GM21529 (cell line): ENCODE results near the gene TBX10.
"Not testable (repeated sequence)": the region's sequence is repeated elsewhere in the genome, so short reads cannot be mapped to it uniquely, and the experiment has no call there.

ENCODE experiments used
- ATAC-seq: cut with Tn5 transposase; IDR thresholded peaks from one replicate; pipeline ENCODE4 v1.9.1; 2021; ENCODE audit not compliant: unreplicated experiment

Gene TBX10

GRCh38 chr11:67604815-67605214, 34.7 kb downstream of the TBX10 start:
- ATAC-seq, result no peak

- ATAC-seq, result not testable (repeated sequence)
These were observed 35.4 kb downstream of the TBX10 start for GRCh38 chr11:67604119-67604518.

GRCh38 chr11:67601098-67601497, 38.5 kb downstream of the TBX10 start:
- no peak for ATAC-seq

GRCh38 chr11:67600324-67601029, 39.1 kb downstream of the TBX10 start:
- ATAC-seq, result no peak

GRCh38 chr11:67599149-67599548, 40.4 kb downstream of the TBX10 start:
- ATAC-seq, result no peak

GRCh38 chr11:67597963-67598362, 41.6 kb downstream of the TBX10 start:
- not testable (repeated sequence) for ATAC-seq

- ATAC-seq, result not testable (repeated sequence)
These were observed 42.1 kb downstream of the TBX10 start for GRCh38 chr11:67597458-67597857.

GRCh38 chr11:67596753-67597300, 42.7 kb downstream of the TBX10 start:
- ATAC-seq, result no peak

- no peak for ATAC-seq
These were observed 45.1 kb downstream of the TBX10 start for GRCh38 chr11:67594480-67594879.

- no peak for ATAC-seq
These were observed 46.0 kb downstream of the TBX10 start for GRCh38 chr11:67593565-67593905.

- no peak for ATAC-seq
These were observed 46.5 kb downstream of the TBX10 start for GRCh38 chr11:67592880-67593564.

- not testable (repeated sequence) for ATAC-seq
These were observed 50.6 kb downstream of the TBX10 start for GRCh38 chr11:67588899-67589415.

GRCh38 chr11:67588136-67588503, 51.4 kb downstream of the TBX10 start:
- ATAC-seq, result peak; percentile 32

- ATAC-seq, result no peak
These were observed 52.9 kb downstream of the TBX10 start for GRCh38 chr11:67586568-67587250.

- no peak for ATAC-seq
These were observed 53.7 kb downstream of the TBX10 start for GRCh38 chr11:67585911-67586310.

GRCh38 chr11:67584881-67585873, 54.4 kb downstream of the TBX10 start:
- ATAC-seq, result no peak

GRCh38 chr11:67584205-67584880, 55.2 kb downstream of the TBX10 start:
- ATAC-seq, result no peak

GRCh38 chr11:67583247-67584204, 56.0 kb downstream of the TBX10 start, which contains the start of gene GSTP1:
Gene GSTP1, plus strand, starts transcription at chr11:67583812. Its CDS starts 32 bp downstream, at chr11:67583844.
- ATAC-seq, result peak; percentile 53

- no peak for ATAC-seq
These were observed 57.6 kb downstream of the TBX10 start for GRCh38 chr11:67582011-67582410.
